C4-2B (cell line): Measurements from ENCODE around the gene MYH13.

ENCODE experiments used
- H3K27ac ChIP-seq: fragments of 450-650 bp; 2 replicates; pipeline ENCODE4 v1.5.1; 2017
- CTCF ChIP-seq: fragments of 450-650 bp; conservative IDR thresholded peaks from 2 replicates; pipeline ENCODE4 v1.5.1; 2017; ENCODE audit warnings: mild to moderate bottlenecking
- ZFX ChIP-seq: fragments of 450-650 bp; IDR thresholded peaks from 2 replicates; pipeline ENCODE4 v1.6.1; 2017

MYH13 gene

DNA sequence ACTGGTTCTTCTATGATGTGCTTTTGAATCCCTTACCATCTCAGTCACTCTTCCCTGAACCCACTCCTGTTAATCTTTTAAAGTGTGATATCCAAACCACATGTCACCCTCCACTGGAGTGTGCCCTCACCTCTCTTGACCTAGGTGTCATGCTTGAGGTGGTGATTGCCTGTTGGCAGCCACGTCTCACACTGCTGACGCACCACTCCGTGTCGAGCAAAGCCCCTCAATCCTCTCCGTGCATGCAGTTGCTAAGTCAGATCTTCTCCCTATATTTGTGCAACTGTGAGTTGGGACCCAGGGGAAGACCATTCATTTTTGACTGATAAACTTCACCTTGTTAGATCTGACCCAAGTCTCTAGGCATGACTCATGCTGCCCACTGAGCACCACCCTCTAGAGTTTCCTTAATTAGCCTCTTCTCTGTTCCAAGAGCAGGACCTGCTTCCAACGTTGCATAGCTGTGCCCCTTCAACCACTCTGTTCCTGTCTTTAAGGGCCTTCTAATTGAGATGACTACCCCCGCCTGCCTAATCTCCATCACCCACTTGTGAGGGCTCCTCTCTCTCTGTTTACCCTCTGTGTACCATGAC, 2.7 kb downstream of the MYH13 start:
- no peak overlapping the region for H3K27ac ChIP-seq
- no peak for TF ChIP-seq CTCF
- no peak for TF ChIP-seq ZFX

DNA sequence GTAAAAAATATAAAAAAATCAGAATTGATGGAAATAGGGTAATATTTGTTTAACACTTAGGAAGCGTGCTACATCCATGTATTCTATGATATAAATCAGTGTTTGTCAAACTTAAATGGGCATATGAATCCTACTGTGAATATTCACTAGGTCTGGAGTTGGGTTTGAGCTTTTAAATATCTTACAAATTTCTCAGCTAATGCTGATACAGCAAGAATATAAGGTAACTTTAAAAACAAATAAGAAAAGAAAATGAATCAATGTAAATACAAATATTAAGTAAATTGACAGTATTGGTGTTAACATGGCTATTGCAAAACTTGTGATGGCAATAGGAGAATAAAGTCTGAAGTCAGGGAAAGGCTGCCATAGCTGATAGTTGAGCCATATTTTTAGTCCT, 3.6 kb downstream of the MYH13 start:
- no peak for TF ChIP-seq CTCF
- TF ChIP-seq ZFX, result no peak
- no peak overlapping the region for H3K27ac ChIP-seq

- H3K27ac ChIP-seq, result no peak overlapping the region
- TF ChIP-seq CTCF (no peak), ZFX (no peak)
Observed at GRCh38 chr17:10368561-10368960, 4.2 kb downstream of the MYH13 start.

DNA sequence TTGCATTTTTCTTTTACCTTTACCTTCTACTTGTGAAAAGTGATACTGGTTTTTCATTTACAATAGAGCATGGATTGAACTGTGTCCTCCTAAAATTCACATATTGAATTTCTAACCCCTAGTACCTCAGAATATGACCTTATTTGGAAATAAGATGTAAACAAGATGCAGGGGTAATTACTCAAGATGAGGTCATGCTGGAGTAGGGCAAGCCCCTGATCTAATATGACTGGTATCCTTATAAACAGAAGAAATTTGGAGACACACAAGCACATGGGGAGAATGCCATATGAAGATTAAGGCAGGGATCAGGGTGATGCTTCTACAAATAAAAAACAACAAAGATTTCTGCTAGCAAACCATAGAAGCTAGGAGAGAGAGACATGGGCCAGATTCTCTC, 12.2 kb downstream of the MYH13 start:
- TF ChIP-seq CTCF (no peak), ZFX (no peak)
- H3K27ac ChIP-seq, result no peak overlapping the region

DNA sequence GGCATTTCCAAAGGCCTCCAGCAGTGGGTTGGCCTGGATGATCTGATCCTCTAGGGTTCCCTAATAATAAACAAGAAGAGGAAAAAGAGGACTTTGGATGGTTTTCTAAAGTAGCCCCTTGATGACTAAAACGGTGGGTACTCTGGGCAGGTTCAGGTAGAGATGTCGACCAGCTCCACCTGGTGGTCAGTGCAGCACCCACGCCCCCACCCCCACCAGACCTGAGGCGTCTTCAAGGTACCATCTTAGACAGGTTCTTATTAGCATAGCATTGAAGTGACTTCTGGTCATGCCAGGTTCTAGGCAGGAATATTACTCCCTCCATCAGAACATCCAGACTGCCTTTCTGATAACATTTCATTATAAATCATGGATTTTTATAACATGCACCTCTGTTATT, 15.0 kb downstream of the MYH13 start:
- H3K27ac ChIP-seq, result no peak overlapping the region
- TF ChIP-seq ZFX (no peak), CTCF (peak; percentile 82)

DNA sequence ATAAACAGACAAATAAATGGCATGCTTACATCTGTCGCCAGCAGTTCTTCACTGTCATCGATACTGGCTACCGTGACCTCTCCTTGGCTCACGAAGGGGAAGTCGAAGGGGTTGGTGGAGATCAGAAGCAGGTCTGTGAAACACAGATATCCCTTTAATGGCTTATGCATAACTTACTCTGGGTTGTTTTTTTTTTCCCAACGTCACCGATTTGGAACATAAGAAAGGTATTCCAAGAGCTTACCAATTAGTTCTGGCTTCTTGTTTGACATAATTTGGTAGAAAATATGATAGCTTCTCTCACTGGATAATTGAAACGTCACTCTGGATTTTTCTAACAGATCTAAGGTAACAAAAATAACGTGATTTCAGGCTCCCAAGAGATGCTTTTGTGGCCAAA, 18.2 kb downstream of the MYH13 start:
- no peak overlapping the region for H3K27ac ChIP-seq
- TF ChIP-seq CTCF (no peak), ZFX (no peak)

DNA sequence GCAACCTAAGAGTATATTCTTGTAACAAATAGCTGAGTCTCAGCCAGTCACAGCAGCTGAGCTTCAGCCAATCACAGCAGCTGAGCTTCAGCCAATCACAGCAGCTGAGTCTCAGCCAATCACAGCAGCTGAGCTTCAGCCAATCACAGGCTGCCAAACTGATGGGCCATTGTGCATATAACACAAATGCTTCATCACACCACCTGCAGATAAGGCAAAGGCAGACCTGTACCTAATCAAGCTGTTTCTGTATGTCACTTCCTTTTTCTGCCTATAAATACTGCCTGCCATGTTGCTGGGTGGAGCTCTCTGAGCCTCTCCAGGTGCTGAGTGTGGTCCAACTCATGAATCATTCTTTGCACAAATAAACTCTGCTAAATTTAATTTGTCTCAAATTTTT, 19.9 kb downstream of the MYH13 start:
- TF ChIP-seq ZFX, result no peak
- TF ChIP-seq CTCF, result no peak
- H3K27ac ChIP-seq, result no peak overlapping the region
